ENCODE results near the gene NEK7. TPM values are rescaled to one million over a fixed set of nuclear protein-coding genes. Genes with fewer than 3 reads are reported as not detected.
A peak's percentile ranks its signal among the peaks of the same experiment; 100 is the strongest.

The NEK7 gene
- total RNA-seq, 1 donor = 376 TPM

GRCh38 chr1:198118134-198118533 lies 38.7 kb upstream of the NEK7 start:
- H3K4me3 ChIP-seq (ENCODE audit: insufficient read depth, low read length) = peak overlapping the region; percentile 10
- no peaks in the 10 kb centered on the region for H3K27me3 ChIP-seq (ENCODE audit: insufficient read depth, low read length)
- H3K9me3 ChIP-seq (ENCODE audit: low read depth, low read length) = no peaks in the 10 kb centered on the region
- H3K36me3 ChIP-seq (ENCODE audit: insufficient read depth, low read length) = no peaks in the 10 kb centered on the region
- H3K79me2 ChIP-seq (ENCODE audit: insufficient read depth, low read length) = no peaks in the 10 kb centered on the region
- peak; percentile 66 for DNase-seq (ENCODE audit: insufficient read length, low spot score, missing footprints)
- H2AFZ ChIP-seq (ENCODE audit: low read length) = no peak overlapping the region
- TF ChIP-seq CTCF (IDR thresholded peaks at IDR 0.05; ENCODE audit: extremely low read depth, low read depth, low read length) = no peak
- H3K4me1 ChIP-seq (ENCODE audit: insufficient read depth, low read length) = peaks cover 79% of the 10 kb centered on the region
- peak overlapping the region; percentile 46 for H3K4me2 ChIP-seq (ENCODE audit: insufficient read depth, low read length)
- peak overlapping the region; percentile 89 for H3K27ac ChIP-seq (ENCODE audit: low read depth, low read length)
- H4K20me1 ChIP-seq (ENCODE audit: insufficient read depth, low read length) = no peaks in the 10 kb centered on the region

DNA sequence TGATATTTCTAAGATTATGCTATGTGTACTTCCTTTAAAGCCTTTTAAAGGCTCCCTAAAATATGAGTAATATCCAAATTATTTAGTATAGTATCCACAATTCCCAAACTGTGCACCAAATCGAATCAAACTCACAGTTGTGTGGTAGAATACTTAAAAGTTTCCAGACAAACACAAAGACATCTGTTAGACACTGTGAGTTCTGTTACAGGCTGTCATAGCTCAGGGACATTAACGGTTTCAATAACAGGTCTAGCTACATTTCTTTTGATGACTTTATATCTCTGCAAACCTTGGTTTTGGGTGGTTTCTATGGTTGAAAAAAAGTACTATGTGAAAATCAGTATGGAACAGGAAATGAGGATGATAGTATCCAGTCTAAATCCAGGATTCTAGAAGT lies 36.9 kb upstream of the NEK7 start:
- no peaks in the 10 kb centered on the region for H3K27me3 ChIP-seq (ENCODE audit: insufficient read depth, low read length)
- no peaks in the 10 kb centered on the region for H3K79me2 ChIP-seq (ENCODE audit: insufficient read depth, low read length)
- H3K4me3 ChIP-seq (ENCODE audit: insufficient read depth, low read length) = no peak overlapping the region
- no peaks in the 10 kb centered on the region for H4K20me1 ChIP-seq (ENCODE audit: insufficient read depth, low read length)
- H3K27ac ChIP-seq (ENCODE audit: low read depth, low read length) = peak overlapping the region; percentile 89
- no peaks in the 10 kb centered on the region for H3K9me3 ChIP-seq (ENCODE audit: low read depth, low read length)
- H2AFZ ChIP-seq (ENCODE audit: low read length) = no peak overlapping the region
- no peaks in the 10 kb centered on the region for H3K36me3 ChIP-seq (ENCODE audit: insufficient read depth, low read length)
- DNase-seq (ENCODE audit: insufficient read length, low spot score, missing footprints) = no peak
- H3K4me1 ChIP-seq (ENCODE audit: insufficient read depth, low read length) = peaks cover 87% of the 10 kb centered on the region
- peak overlapping the region; percentile 26 for H3K4me2 ChIP-seq (ENCODE audit: insufficient read depth, low read length)
- TF ChIP-seq CTCF (IDR thresholded peaks at IDR 0.05; ENCODE audit: extremely low read depth, low read depth, low read length) = no peak

DNA sequence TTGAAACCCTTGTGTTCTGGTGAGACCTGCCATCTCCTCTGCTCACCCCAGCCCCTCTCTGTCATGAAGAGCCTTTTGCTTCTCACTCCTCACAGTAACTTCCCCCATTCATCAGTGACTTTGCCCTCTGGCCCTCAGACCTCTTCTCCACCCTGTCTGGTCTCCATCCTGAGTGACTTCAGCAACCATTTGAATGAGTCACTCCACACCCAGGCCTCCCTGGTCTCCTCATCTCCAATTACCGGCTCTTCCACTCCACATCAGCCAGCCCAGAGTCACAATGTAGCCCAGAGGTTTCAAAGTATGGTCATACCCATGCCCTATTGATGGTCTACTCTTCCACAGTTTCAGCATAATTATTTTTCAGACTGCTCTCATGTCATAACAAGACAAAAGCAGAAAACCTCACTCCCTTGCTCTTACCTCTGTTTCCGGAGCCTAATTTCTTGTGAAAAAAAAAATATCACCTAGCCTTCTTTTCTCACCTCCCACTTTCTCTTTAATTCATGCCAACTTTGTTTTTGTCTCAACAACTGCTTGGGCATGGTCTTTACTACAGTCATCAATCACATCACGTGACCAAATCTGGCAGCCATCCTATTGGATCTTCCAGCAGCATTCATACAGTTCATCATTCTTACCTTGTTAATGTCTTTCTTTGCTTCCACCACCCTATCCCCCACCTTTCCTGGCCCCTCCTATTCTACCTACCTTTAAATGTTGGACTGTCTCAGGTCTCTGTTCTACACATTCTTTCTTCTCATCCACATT lies 35.6 kb upstream of the NEK7 start:
- Histone ChIP-seq H3K4me2 (ENCODE audit: insufficient read depth, low read length) (peak overlapping the region; percentile 9), H4K20me1 (ENCODE audit: insufficient read depth, low read length) (no peaks in the 10 kb centered on the region), H3K4me3 (ENCODE audit: insufficient read depth, low read length) (no peak overlapping the region), H2AFZ (ENCODE audit: low read length) (peak overlapping the region; percentile 33), H3K9me3 (ENCODE audit: low read depth, low read length) (no peaks in the 10 kb centered on the region), H3K27me3 (ENCODE audit: insufficient read depth, low read length) (no peaks in the 10 kb centered on the region), H3K36me3 (ENCODE audit: insufficient read depth, low read length) (no peaks in the 10 kb centered on the region), H3K79me2 (ENCODE audit: insufficient read depth, low read length) (no peaks in the 10 kb centered on the region), H3K4me1 (ENCODE audit: insufficient read depth, low read length) (peaks cover 98% of the 10 kb centered on the region), H3K27ac (ENCODE audit: low read depth, low read length) (peak overlapping the region; percentile 89)
- no peak for DNase-seq (ENCODE audit: insufficient read length, low spot score, missing footprints)
- no peak for TF ChIP-seq CTCF (IDR thresholded peaks at IDR 0.05; ENCODE audit: extremely low read depth, low read depth, low read length)

DNA sequence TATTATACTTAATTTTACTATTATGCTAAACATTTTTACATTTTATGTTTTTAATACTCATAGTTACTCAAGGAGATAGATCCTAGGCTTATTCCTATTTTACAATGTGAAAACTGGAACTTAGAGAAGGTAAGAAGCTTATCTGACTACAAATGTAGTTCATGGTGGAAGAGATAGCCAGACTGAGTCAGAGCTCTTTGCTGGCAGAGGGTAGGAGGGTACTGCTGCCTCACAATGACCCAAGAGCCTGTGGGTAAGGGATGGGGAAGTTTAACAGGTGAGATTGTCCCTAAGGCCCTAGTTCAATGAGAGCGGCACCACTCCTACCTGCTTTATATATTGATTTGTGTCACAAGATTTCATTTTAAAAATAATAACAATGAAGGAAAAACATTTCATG lies 34.1 kb upstream of the NEK7 start:
- Histone ChIP-seq H4K20me1 (ENCODE audit: insufficient read depth, low read length) (no peaks in the 10 kb centered on the region), H3K27ac (ENCODE audit: low read depth, low read length) (peak overlapping the region; percentile 89), H3K27me3 (ENCODE audit: insufficient read depth, low read length) (no peaks in the 10 kb centered on the region), H2AFZ (ENCODE audit: low read length) (no peak overlapping the region), H3K9me3 (ENCODE audit: low read depth, low read length) (no peaks in the 10 kb centered on the region), H3K4me2 (ENCODE audit: insufficient read depth, low read length) (peak overlapping the region; percentile 54), H3K36me3 (ENCODE audit: insufficient read depth, low read length) (no peaks in the 10 kb centered on the region), H3K4me1 (ENCODE audit: insufficient read depth, low read length) (peaks cover 96% of the 10 kb centered on the region), H3K79me2 (ENCODE audit: insufficient read depth, low read length) (no peaks in the 10 kb centered on the region), H3K4me3 (ENCODE audit: insufficient read depth, low read length) (no peak overlapping the region)
- no peak for DNase-seq (ENCODE audit: insufficient read length, low spot score, missing footprints)
- no peak for TF ChIP-seq CTCF (IDR thresholded peaks at IDR 0.05; ENCODE audit: extremely low read depth, low read depth, low read length)
